Heart left ventricle (tissue), 13 donors: ENCODE data around the gene NEURL4.

ENCODE experiments used
- POLR2A ChIP-seq, 2 donors: fragments of 450-650 bp; IDR thresholded peaks; one replicate each; pipeline ENCODE4 v1.6.1; 2017; ENCODE audit warnings: antibody characterized with exemption in 2 of 2, mild to moderate bottlenecking in 2 of 2, moderate library complexity in 2 of 2
- TF ChIP-seq, protein P1 (sequence below), 12 donors: fragments of 200-600 bp; sonication (generic) in 4 of 12; IDR thresholded peaks; one replicate each; pipeline versions ENCODE4 v1.5.0 to v1.8.0; 2018 to 2022; ENCODE audit warnings: antibody characterized with exemption in 12 of 12, mild to moderate bottlenecking in 5 of 12
- donor health status: ischemic (EF 13 %, LVEDD 7.1; RV severe dilation, severe dysfunction).
- donor health status: DM: no; HTN: yes; CAD: no.
- donor health status: DM: no; HTN: no; CAD: no.
- donor health status: ischemic (EF 25% LVEDD 6.9; RV normal size, moderate dysfunction).
- donor health status: ischemic (EF 25% LVEDD 5.7; RV mildly dilated, moderate dysfunction).
- donor health status: ischemic (EF 35%, LVEDD 5.7; RV mildly dilated, moderate dysfunction).
- donor health status: nonischemic (EF 11% LVEDD 7.7; RV severe dilation, severe dysfunction).
- donor health status: DM: yes; HTN: yes; CAD: no.
- donor health status: PGD.
- donor health status: ischemic (EF 29% LVEDD 5.4; RV normal size, mild dysfunction).
- donor health status: nonischemic (EF 23%, LVEDD 6.1; RV moderate dilation, normal function).

DNA sequence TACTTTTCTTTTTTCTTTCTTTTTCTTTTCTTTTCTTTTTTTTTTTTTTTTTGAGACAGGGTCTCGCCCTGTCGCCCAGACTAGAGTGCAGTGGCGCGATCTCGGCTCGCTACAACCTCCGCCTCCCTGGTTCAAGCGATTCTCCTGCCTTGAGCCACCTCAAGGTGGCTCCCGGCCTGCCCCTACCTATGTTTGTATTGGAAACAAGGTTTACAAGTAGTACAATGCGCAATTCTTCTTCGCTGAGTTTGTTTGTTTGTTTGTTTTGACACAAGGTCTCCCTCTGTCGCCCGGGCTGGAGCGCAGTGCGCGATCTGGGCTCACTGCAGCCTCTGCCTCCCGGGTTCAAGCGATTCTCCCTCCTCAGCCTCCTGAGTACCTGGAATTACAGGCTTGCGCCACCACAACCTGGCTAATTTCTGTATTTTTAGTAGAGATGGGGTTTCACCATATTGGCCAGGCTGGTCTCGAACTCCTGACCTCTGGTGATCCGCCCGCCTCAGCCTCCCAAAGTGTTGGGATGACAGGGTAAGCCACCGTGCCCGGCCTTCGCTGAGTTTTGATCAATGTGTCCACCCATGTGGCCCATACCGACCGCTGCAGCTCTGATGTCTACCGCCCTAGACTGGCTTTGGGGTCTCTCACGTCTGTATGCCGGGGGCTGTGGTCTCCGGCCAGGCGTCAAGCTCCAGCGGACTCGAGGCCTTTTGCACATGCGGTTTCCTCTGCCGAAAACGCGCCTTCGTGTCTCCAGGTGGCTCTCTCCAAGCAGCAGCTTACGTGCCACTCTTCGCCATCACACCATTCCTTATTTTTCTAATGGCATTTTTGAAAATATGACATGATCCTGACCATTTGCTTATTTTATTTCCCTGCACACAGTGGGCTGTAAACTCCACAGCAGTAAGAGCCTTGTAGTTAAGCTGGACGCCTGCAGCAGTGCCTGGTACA is 33.6 kb downstream of the NEURL4 start:
- TF ChIP-seq POLR2A (IDR thresholded peaks at IDR 0.05): no peak
- TF ChIP-seq, protein P1, sequence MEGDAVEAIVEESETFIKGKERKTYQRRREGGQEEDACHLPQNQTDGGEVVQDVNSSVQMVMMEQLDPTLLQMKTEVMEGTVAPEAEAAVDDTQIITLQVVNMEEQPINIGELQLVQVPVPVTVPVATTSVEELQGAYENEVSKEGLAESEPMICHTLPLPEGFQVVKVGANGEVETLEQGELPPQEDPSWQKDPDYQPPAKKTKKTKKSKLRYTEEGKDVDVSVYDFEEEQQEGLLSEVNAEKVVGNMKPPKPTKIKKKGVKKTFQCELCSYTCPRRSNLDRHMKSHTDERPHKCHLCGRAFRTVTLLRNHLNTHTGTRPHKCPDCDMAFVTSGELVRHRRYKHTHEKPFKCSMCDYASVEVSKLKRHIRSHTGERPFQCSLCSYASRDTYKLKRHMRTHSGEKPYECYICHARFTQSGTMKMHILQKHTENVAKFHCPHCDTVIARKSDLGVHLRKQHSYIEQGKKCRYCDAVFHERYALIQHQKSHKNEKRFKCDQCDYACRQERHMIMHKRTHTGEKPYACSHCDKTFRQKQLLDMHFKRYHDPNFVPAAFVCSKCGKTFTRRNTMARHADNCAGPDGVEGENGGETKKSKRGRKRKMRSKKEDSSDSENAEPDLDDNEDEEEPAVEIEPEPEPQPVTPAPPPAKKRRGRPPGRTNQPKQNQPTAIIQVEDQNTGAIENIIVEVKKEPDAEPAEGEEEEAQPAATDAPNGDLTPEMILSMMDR (IDR thresholded peaks at IDR 0.05): no peak
